ENCODE data around the gene VIPR2.

The VIPR2 gene

GRCh38 chr7:159118197-159118595, 26.5 kb downstream of the VIPR2 start:
- Histone ChIP-seq H3K4me1 (ENCODE audit: low read length) (no peaks in the 10 kb centered on the region), H3F3A (ENCODE audit: insufficient read depth, low read length) (no peaks in the 10 kb centered on the region), H3K79me2 (ENCODE audit: low read length) (no peaks in the 10 kb centered on the region), H3K9me2 (replicated peaks; ENCODE audit: insufficient read depth, low read length) (no peaks in the 10 kb centered on the region), H2AFZ (ENCODE audit: low read length) (no peak overlapping the region), H3K36me3 (replicated peaks; ENCODE audit: insufficient read depth, low read length) (no peaks in the 10 kb centered on the region), H3K9me3 (replicated peaks; ENCODE audit: insufficient read depth, low read length) (no peaks in the 10 kb centered on the region), H3K27me3 (replicated peaks; ENCODE audit: insufficient read depth, low read length) (no peaks in the 10 kb centered on the region; the same call in 1 of the 2 replicates), H4K20me1 (ENCODE audit: insufficient read depth, low read length) (no peaks in the 10 kb centered on the region), H3K4me2 (ENCODE audit: low read depth, low read length) (no peak overlapping the region), H3K9ac (ENCODE audit: low read length) (no peak overlapping the region), H3K27ac (ENCODE audit: low read length) (no peak overlapping the region), H3K4me3 (ENCODE audit: low read length) (no peak overlapping the region)
- TF ChIP-seq EZH2phosphoT487 (IDR thresholded peaks at IDR 0.05; ENCODE audit: low read length) (no peak), EZH2 (optimal IDR thresholded peaks at IDR 0.05; ENCODE audit: low read depth, low read length) (no peak), CTCF (IDR thresholded peaks at IDR 0.05; ENCODE audit: low read length) (no peak)
- DNase-seq: no peak

GRCh38 chr7:159117366-159118196, 27.1 kb downstream of the VIPR2 start:
- no peaks in the 10 kb centered on the region for H3K4me1 ChIP-seq (ENCODE audit: low read length)
- H3K36me3 ChIP-seq (replicated peaks; ENCODE audit: insufficient read depth, low read length): no peaks in the 10 kb centered on the region
- no peak for TF ChIP-seq CTCF (IDR thresholded peaks at IDR 0.05; ENCODE audit: low read length)
- TF ChIP-seq EZH2phosphoT487 (IDR thresholded peaks at IDR 0.05; ENCODE audit: low read length): no peak
- no peak for TF ChIP-seq EZH2 (optimal IDR thresholded peaks at IDR 0.05; ENCODE audit: low read depth, low read length)
- H4K20me1 ChIP-seq (ENCODE audit: insufficient read depth, low read length): no peaks in the 10 kb centered on the region
- H3K9me3 ChIP-seq (replicated peaks; ENCODE audit: insufficient read depth, low read length): no peaks in the 10 kb centered on the region
- no peak overlapping the region for H3K4me3 ChIP-seq (ENCODE audit: low read length)
- H3K27ac ChIP-seq (ENCODE audit: low read length): no peak overlapping the region
- no peak overlapping the region for H3K9ac ChIP-seq (ENCODE audit: low read length)
- no peaks in the 10 kb centered on the region for H3K79me2 ChIP-seq (ENCODE audit: low read length)
- H3K27me3 ChIP-seq (replicated peaks; ENCODE audit: insufficient read depth, low read length): no peaks in the 10 kb centered on the region; the same call in 1 of the 2 replicates
- no peaks in the 10 kb centered on the region for H3F3A ChIP-seq (ENCODE audit: insufficient read depth, low read length)
- no peak for DNase-seq
- no peaks in the 10 kb centered on the region for H3K9me2 ChIP-seq (replicated peaks; ENCODE audit: insufficient read depth, low read length)
- no peak overlapping the region for H3K4me2 ChIP-seq (ENCODE audit: low read depth, low read length)
- no peak overlapping the region for H2AFZ ChIP-seq (ENCODE audit: low read length)

GRCh38 chr7:159116581-159117339, 27.9 kb downstream of the VIPR2 start:
- no peaks in the 10 kb centered on the region for H3K9me3 ChIP-seq (replicated peaks; ENCODE audit: insufficient read depth, low read length)
- no peak overlapping the region for H3K4me2 ChIP-seq (ENCODE audit: low read depth, low read length)
- no peak overlapping the region for H3K27ac ChIP-seq (ENCODE audit: low read length)
- no peak overlapping the region for H2AFZ ChIP-seq (ENCODE audit: low read length)
- no peak for TF ChIP-seq EZH2 (optimal IDR thresholded peaks at IDR 0.05; ENCODE audit: low read depth, low read length)
- no peak for TF ChIP-seq CTCF (IDR thresholded peaks at IDR 0.05; ENCODE audit: low read length)
- no peak for TF ChIP-seq EZH2phosphoT487 (IDR thresholded peaks at IDR 0.05; ENCODE audit: low read length)
- H3K27me3 ChIP-seq (replicated peaks; ENCODE audit: insufficient read depth, low read length): no peaks in the 10 kb centered on the region; the same call in 1 of the 2 replicates
- H3K79me2 ChIP-seq (ENCODE audit: low read length): no peaks in the 10 kb centered on the region
- H3K36me3 ChIP-seq (replicated peaks; ENCODE audit: insufficient read depth, low read length): no peaks in the 10 kb centered on the region
- no peaks in the 10 kb centered on the region for H3F3A ChIP-seq (ENCODE audit: insufficient read depth, low read length)
- H3K4me3 ChIP-seq (ENCODE audit: low read length): no peak overlapping the region
- H4K20me1 ChIP-seq (ENCODE audit: insufficient read depth, low read length): no peaks in the 10 kb centered on the region
- H3K9me2 ChIP-seq (replicated peaks; ENCODE audit: insufficient read depth, low read length): no peaks in the 10 kb centered on the region
- DNase-seq: no peak
- H3K9ac ChIP-seq (ENCODE audit: low read length): no peak overlapping the region
- no peaks in the 10 kb centered on the region for H3K4me1 ChIP-seq (ENCODE audit: low read length)

Data from MM.1S (cell line).